ENCODE measurements around the gene PTPRE.

PTPRE gene

DNA sequence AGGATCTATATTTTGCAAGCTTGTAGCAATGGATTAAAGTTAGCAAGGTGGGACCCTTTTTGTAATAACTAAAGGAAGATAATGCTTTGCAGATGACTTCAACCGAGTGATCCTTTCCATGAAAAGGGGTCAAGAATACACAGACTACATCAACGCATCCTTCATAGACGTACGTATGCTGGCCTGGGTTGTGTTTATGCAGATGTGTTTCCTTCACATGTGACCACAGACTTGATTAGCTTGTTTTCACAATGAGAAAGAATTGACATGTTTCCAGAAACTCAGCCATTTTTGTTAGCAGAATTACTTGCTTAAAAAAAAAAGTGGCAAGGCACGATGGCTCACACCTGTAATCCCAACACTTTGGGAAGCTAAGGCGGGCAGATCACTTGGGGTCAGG is 165.1 kb downstream of the PTPRE start:
- Histone ChIP-seq H3K4me2 (no peak overlapping the region), H4K20me1 (ENCODE audit: insufficient read depth) (no peaks in the 10 kb centered on the region), H3K27ac (no peak overlapping the region), H3K4me3 (IDR thresholded peaks at IDR 0.05; ENCODE audit: insufficient read depth, low read depth, low read length) (no peak overlapping the region), H2AFZ (ENCODE audit: low read depth) (no peak overlapping the region), H3K36me3 (ENCODE audit: insufficient read depth) (no peaks in the 10 kb centered on the region), H3K27me3 (ENCODE audit: insufficient read depth, low read depth) (no peaks in the 10 kb centered on the region), H3K79me2 (ENCODE audit: insufficient read depth, low read depth) (no peaks in the 10 kb centered on the region), H3K4me1 (ENCODE audit: low read depth, poor library complexity, severe bottlenecking) (no peaks in the 10 kb centered on the region), H3K9ac (no peak overlapping the region)
- TF ChIP-seq, protein P1, sequence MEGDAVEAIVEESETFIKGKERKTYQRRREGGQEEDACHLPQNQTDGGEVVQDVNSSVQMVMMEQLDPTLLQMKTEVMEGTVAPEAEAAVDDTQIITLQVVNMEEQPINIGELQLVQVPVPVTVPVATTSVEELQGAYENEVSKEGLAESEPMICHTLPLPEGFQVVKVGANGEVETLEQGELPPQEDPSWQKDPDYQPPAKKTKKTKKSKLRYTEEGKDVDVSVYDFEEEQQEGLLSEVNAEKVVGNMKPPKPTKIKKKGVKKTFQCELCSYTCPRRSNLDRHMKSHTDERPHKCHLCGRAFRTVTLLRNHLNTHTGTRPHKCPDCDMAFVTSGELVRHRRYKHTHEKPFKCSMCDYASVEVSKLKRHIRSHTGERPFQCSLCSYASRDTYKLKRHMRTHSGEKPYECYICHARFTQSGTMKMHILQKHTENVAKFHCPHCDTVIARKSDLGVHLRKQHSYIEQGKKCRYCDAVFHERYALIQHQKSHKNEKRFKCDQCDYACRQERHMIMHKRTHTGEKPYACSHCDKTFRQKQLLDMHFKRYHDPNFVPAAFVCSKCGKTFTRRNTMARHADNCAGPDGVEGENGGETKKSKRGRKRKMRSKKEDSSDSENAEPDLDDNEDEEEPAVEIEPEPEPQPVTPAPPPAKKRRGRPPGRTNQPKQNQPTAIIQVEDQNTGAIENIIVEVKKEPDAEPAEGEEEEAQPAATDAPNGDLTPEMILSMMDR (conservative IDR thresholded peaks at IDR 0.05; ENCODE audit: low read depth, low read length) = no peak

DNA sequence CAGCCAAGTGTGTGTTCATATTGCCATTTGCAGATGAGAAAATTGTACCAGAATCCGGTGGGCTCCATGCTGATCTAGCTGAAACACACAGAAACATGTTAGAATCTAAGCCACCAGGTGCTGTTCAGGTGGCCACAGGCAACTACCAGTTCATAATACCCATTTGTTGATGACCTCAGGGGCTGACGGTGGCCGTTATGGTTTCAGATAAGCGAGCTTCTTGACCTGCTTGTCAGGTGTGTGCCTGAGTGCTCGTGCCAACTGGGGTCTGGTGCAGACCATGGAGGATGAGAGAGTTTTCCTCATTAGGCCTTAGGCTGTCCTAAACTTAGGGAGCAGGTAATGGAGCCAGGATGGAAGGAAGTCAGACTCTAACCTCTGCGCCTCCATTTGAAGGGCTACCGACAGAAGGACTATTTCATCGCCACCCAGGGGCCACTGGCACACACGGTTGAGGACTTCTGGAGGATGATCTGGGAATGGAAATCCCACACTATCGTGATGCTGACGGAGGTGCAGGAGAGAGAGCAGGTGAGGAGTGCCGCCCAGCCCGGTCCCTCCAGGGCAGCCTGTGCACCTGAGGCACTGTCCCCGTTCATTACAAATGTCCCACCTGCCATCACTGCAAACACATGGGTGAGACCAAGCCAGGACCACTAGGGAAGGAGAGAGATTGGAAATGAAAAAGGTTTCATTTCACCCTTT is 166.2 kb downstream of the PTPRE start:
- no peak overlapping the region for H3K4me2 ChIP-seq
- no peaks in the 10 kb centered on the region for H3K27me3 ChIP-seq (ENCODE audit: insufficient read depth, low read depth)
- H2AFZ ChIP-seq (ENCODE audit: low read depth) = no peak overlapping the region
- H3K4me1 ChIP-seq (ENCODE audit: low read depth, poor library complexity, severe bottlenecking) = no peaks in the 10 kb centered on the region
- H3K27ac ChIP-seq = no peak overlapping the region
- TF ChIP-seq, protein P1 (conservative IDR thresholded peaks at IDR 0.05; ENCODE audit: low read depth, low read length) = no peak
- H3K9ac ChIP-seq = no peak overlapping the region
- H3K79me2 ChIP-seq (ENCODE audit: insufficient read depth, low read depth) = no peaks in the 10 kb centered on the region
- no peak overlapping the region for H3K4me3 ChIP-seq (IDR thresholded peaks at IDR 0.05; ENCODE audit: insufficient read depth, low read depth, low read length)
- no peaks in the 10 kb centered on the region for H3K36me3 ChIP-seq (ENCODE audit: insufficient read depth)
- H4K20me1 ChIP-seq (ENCODE audit: insufficient read depth) = no peaks in the 10 kb centered on the region

DNA sequence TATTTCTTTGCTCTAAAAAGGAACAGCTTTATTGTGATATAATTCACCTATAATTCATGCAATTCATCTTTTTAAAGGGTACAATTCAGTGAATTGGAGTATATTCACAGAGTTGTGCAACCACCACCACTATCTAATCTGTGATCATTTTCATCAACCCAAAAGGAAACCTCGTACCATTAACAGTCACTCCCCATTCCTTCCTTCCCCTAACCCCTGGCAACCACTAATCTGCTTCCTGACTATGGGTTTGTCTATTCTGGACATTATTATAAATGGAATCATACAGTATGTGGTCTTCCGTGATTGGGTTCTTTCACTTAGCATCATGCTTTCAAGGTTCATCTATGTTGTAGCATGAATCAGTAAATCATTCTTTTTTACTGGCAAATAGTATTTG is 167.0 kb downstream of the PTPRE start:
- TF ChIP-seq, protein P1 (conservative IDR thresholded peaks at IDR 0.05; ENCODE audit: low read depth, low read length) = no peak
- H3K4me1 ChIP-seq (ENCODE audit: low read depth, poor library complexity, severe bottlenecking) = no peaks in the 10 kb centered on the region
- H2AFZ ChIP-seq (ENCODE audit: low read depth) = no peak overlapping the region
- no peak overlapping the region for H3K27ac ChIP-seq
- H3K79me2 ChIP-seq (ENCODE audit: insufficient read depth, low read depth) = no peaks in the 10 kb centered on the region
- H3K4me3 ChIP-seq (IDR thresholded peaks at IDR 0.05; ENCODE audit: insufficient read depth, low read depth, low read length) = no peak overlapping the region
- H3K36me3 ChIP-seq (ENCODE audit: insufficient read depth) = no peaks in the 10 kb centered on the region
- H3K9ac ChIP-seq = no peak overlapping the region
- H4K20me1 ChIP-seq (ENCODE audit: insufficient read depth) = no peaks in the 10 kb centered on the region
- H3K27me3 ChIP-seq (ENCODE audit: insufficient read depth, low read depth) = no peaks in the 10 kb centered on the region
- H3K4me2 ChIP-seq = no peak overlapping the region

GRCh38 chr10:128074589-128074988 is 167.7 kb downstream of the PTPRE start:
- H3K27me3 ChIP-seq (ENCODE audit: insufficient read depth, low read depth) = no peaks in the 10 kb centered on the region
- H3K9ac ChIP-seq = no peak overlapping the region
- no peak overlapping the region for H3K27ac ChIP-seq
- TF ChIP-seq, protein P1 (conservative IDR thresholded peaks at IDR 0.05; ENCODE audit: low read depth, low read length) = no peak
- no peak overlapping the region for H2AFZ ChIP-seq (ENCODE audit: low read depth)
- no peak overlapping the region for H3K4me2 ChIP-seq
- H3K4me1 ChIP-seq (ENCODE audit: low read depth, poor library complexity, severe bottlenecking) = no peaks in the 10 kb centered on the region
- H3K36me3 ChIP-seq (ENCODE audit: insufficient read depth) = no peaks in the 10 kb centered on the region
- no peak overlapping the region for H3K4me3 ChIP-seq (IDR thresholded peaks at IDR 0.05; ENCODE audit: insufficient read depth, low read depth, low read length)
- no peaks in the 10 kb centered on the region for H4K20me1 ChIP-seq (ENCODE audit: insufficient read depth)
- H3K79me2 ChIP-seq (ENCODE audit: insufficient read depth, low read depth) = no peaks in the 10 kb centered on the region

All from KMS-11 (cell line).